Skin epidermis (tissue), 12 donors: ENCODE measurements around the gene SLF2.

ENCODE experiments used
- H3K27ac ChIP-seq, 21 experiments: fragments of 200-600 bp; sonication (generic) in 11 of 21; one replicate each; pipeline ENCODE4 v1.5.0; 2020; ENCODE audit warnings: mild to moderate bottlenecking in 3 of 21, inconsistent platforms in 2 of 21, moderate library complexity in 2 of 21
- H3K4me3 ChIP-seq, 7 experiments: fragments of 200-600 bp; sonication (generic) in 2 of 7; one replicate each; pipeline ENCODE4 v1.5.0; 2020; ENCODE audit warnings: inconsistent platforms in 2 of 7, mild to moderate bottlenecking in 2 of 7, moderate library complexity in 1 of 7

The SLF2 gene

GRCh38 chr10:100930368-100930767, 17.6 kb downstream of the SLF2 start:
- Histone ChIP-seq H3K4me3 (no peak overlapping the region), H3K27ac (no peak overlapping the region)

GRCh38 chr10:100934084-100934659, 21.4 kb downstream of the SLF2 start:
- Histone ChIP-seq H3K4me3 (no peak overlapping the region), H3K27ac (no peak overlapping the region)

GRCh38 chr10:100939763-100940344, 27.1 kb downstream of the SLF2 start:
- Histone ChIP-seq H3K4me3 (no peak overlapping the region), H3K27ac (no peak overlapping the region)

GRCh38 chr10:100942229-100942628, 29.5 kb downstream of the SLF2 start:
- no peak overlapping the region for H3K4me3 ChIP-seq
- no peak overlapping the region for H3K27ac ChIP-seq

- H3K27ac ChIP-seq = no peak overlapping the region
- no peak overlapping the region for H3K4me3 ChIP-seq
Measured at GRCh38 chr10:100943508-100943907, 30.7 kb downstream of the SLF2 start.

GRCh38 chr10:100945754-100946153, 33.0 kb downstream of the SLF2 start:
- Histone ChIP-seq H3K27ac (no peak overlapping the region), H3K4me3 (no peak overlapping the region)

GRCh38 chr10:100948916-100949315, 36.2 kb downstream of the SLF2 start:
- H3K4me3 ChIP-seq = no peak overlapping the region
- H3K27ac ChIP-seq = no peak overlapping the region

- Histone ChIP-seq H3K27ac (no peak overlapping the region), H3K4me3 (no peak overlapping the region)
Measured at GRCh38 chr10:100960251-100960650, 47.5 kb downstream of the SLF2 start.

- Histone ChIP-seq H3K4me3 (no peak overlapping the region), H3K27ac (no peak overlapping the region)
Measured at GRCh38 chr10:100962351-100963080, 49.8 kb downstream of the SLF2 start.

GRCh38 chr10:100963826-100964225, 51.1 kb downstream of the SLF2 start:
- no peak overlapping the region for H3K4me3 ChIP-seq
- no peak overlapping the region for H3K27ac ChIP-seq

GRCh38 chr10:100965820-100966219, 53.1 kb downstream of the SLF2 start:
- Histone ChIP-seq H3K4me3 (no peak overlapping the region), H3K27ac (no peak overlapping the region)

- no peak overlapping the region for H3K4me3 ChIP-seq
- H3K27ac ChIP-seq = no peak overlapping the region
Measured at GRCh38 chr10:100966887-100967286, 54.1 kb downstream of the SLF2 start.

GRCh38 chr10:100967332-100967731, 54.6 kb downstream of the SLF2 start:
- H3K27ac ChIP-seq = no peak overlapping the region

GRCh38 chr10:100968062-100968736, 55.4 kb downstream of the SLF2 start:
- no peak overlapping the region for H3K27ac ChIP-seq
- no peak overlapping the region for H3K4me3 ChIP-seq

More at GRCh38 chr10:100967332-100967731, 54.6 kb downstream of the SLF2 start:
- no peak overlapping the region for H3K4me3 ChIP-seq

GRCh38 chr10:100968863-100969186, 56.1 kb downstream of the SLF2 start:
- Histone ChIP-seq H3K27ac (peak overlapping the region in 3 of 21 experiments; percentile 18 to 60 (median 37)), H3K4me3 (peak overlapping the region; percentile 35 to 57 (median 44))

GRCh38 chr10:100969187-100970075, 56.7 kb downstream of the SLF2 start, which contains the start of gene SEMA4G:
Gene SEMA4G, plus strand, starts transcription at chr10:100969504. Its CDS starts 3,409 bp downstream, at chr10:100972913.
- H3K27ac ChIP-seq = peak within 1 kb of the TSS in 13 of 21 experiments; percentile 4 to 60 (median 31)

GRCh38 chr10:100970076-100970913, 57.5 kb downstream of the SLF2 start:
- Histone ChIP-seq H3K27ac (peak overlapping the region in 5 of 21 experiments; percentile 18 to 50 (median 36)), H3K4me3 (peak overlapping the region; percentile 35 to 57 (median 44))

More at GRCh38 chr10:100969187-100970075, 56.7 kb downstream of the SLF2 start, which contains the start of gene SEMA4G:
- peak within 1 kb of the TSS; percentile 35 to 57 (median 44) for H3K4me3 ChIP-seq
